Heart left ventricle (tissue), 16 donors: ENCODE data around the gene PPIP5K2. TPM values are rescaled to one million over a fixed set of nuclear protein-coding genes. Genes with fewer than 3 reads are reported as not detected.

Source experiments
- ATAC-seq, 4 donors: fragments of 200-7000 bp; cut with Tn5 transposase; one replicate each; pipeline ENCODE4 v1.9.1; 2020 to 2022; ENCODE audit warnings: moderate library complexity in 4 of 4, mild to moderate bottlenecking in 3 of 4, moderate number of reproducible peaks in 1 of 4
- DNase-seq, 5 donors: peaks; one replicate each; pipeline ENCODE4 v3.0.0-alpha.2; 2020
- H3K27ac ChIP-seq, 12 donors: fragments of 200-600 bp; sonication (generic) in 4 of 12; one replicate each; pipeline versions ENCODE4 v1.5.0 to v1.8.0; 2016 to 2022; ENCODE audit warnings: mild to moderate bottlenecking in 2 of 12
- H3K27me3 ChIP-seq, 9 donors: fragments of 200-600 bp; sonication (generic) in 2 of 9; one replicate each; pipeline versions ENCODE4 v1.5.1 to v1.8.0; 2016 to 2022; ENCODE audit warnings: mild to moderate bottlenecking in 3 of 9
- H3K36me3 ChIP-seq, 9 donors: fragments of 200-600 bp; sonication (generic) in 2 of 9; one replicate each; pipeline versions ENCODE4 v1.5.0 to v1.8.0; 2018 to 2022; ENCODE audit warnings: mild to moderate bottlenecking in 2 of 9
- H3K4me1 ChIP-seq, 12 donors: fragments of 200-600 bp; sonication (generic) in 4 of 12; one replicate each; pipeline versions ENCODE4 v1.5.0 to v1.8.0; 2016 to 2022; ENCODE audit warnings: mild to moderate bottlenecking in 3 of 12
- H3K4me3 ChIP-seq, 12 donors: fragments of 200-600 bp; sonication (generic) in 4 of 12; one replicate each; pipeline versions ENCODE4 v1.5.0 to v1.8.0; 2017 to 2022; ENCODE audit warnings: mild to moderate bottlenecking in 9 of 12, moderate library complexity in 4 of 12
- H3K9me3 ChIP-seq, 12 donors: fragments of 200-600 bp; sonication (generic) in 4 of 12; one replicate each; pipeline versions ENCODE4 v1.5.0 to v1.8.0; 2016 to 2022; ENCODE audit warnings: mild to moderate bottlenecking in 1 of 12
- POLR2A ChIP-seq, 2 donors: fragments of 450-650 bp; IDR thresholded peaks; one replicate each; pipeline ENCODE4 v1.6.1; 2017; ENCODE audit warnings: antibody characterized with exemption in 2 of 2, mild to moderate bottlenecking in 2 of 2, moderate library complexity in 2 of 2
- WGBS, 4 donors: extraction: QIAGEN DNeasy Blood & Tissue Kit in 2 of 4; methylation state at CpG; one replicate each; pipeline versions ENCODE4 v1.1.5 to v1.1.7; 2013 to 2018; 5-methylcytosine and 5-hydroxymethylcytosine counted together
- intact Hi-C, 10 donors: fragments of 100-400 bp; cut with DNase I; formaldehyde crosslinking; loops; one replicate each; pipeline versions ENCODE4 v1.11.1 to v1.14.2; 2022
- polyA plus RNA-seq, 2 donors: library from polyadenylated mRNA; stranded (reverse); fragments of 200-250 nt; gene quantifications; one replicate each; pipeline ENCODE4 v1.2.3, GENCODE V29; 2013
- total RNA-seq, 9 donors: library from RNA; depleted of rRNA in 2 of 9; stranded (reverse); fragments of >200 nt in 2 of 9; fragmentation: NEBNext Ultra II Directional in 3 of 9; extraction: Animal tissue kit (Norgen Biotek cat#: 25700) in 3 of 9; gene quantifications; one replicate each; pipeline versions ENCODE4 v1.1.0 to v1.2.4, GENCODE V29; 2016 to 2023
- TF ChIP-seq, protein P1 (sequence below), 12 donors: fragments of 200-600 bp; sonication (generic) in 4 of 12; IDR thresholded peaks; one replicate each; pipeline versions ENCODE4 v1.5.0 to v1.8.0; 2018 to 2022; ENCODE audit warnings: antibody characterized with exemption in 12 of 12, mild to moderate bottlenecking in 5 of 12
- donor health status: ischemic (EF 13 %, LVEDD 7.1; RV severe dilation, severe dysfunction).
- donor health status: healthy with polysubstance abuse.
- donor health status: DM: no; HTN: yes; CAD: no.
- donor health status: DM: no; HTN: no; CAD: no.
- donor health status: ischemic (EF 25% LVEDD 6.9; RV normal size, moderate dysfunction).
- donor health status: ischemic (EF 25% LVEDD 5.7; RV mildly dilated, moderate dysfunction).
- donor health status: healthy.
- donor health status: DM: yes; HTN: yes; CAD: no.
- donor health status: ischemic (EF 35%, LVEDD 5.7; RV mildly dilated, moderate dysfunction).
- donor health status: nonischemic (EF 11% LVEDD 7.7; RV severe dilation, severe dysfunction).
- donor health status: DM: yes; HTN: yes; CAD: no.
- donor health status: PGD.
- donor health status: ischemic (EF 29% LVEDD 5.4; RV normal size, mild dysfunction).
- donor health status: nonischemic (EF 23%, LVEDD 6.1; RV moderate dilation, normal function).

Gene PPIP5K2
- total and polyA plus RNA-seq, 11 donors: 16.6 to 59.8 (median 38.9) TPM

DNA sequence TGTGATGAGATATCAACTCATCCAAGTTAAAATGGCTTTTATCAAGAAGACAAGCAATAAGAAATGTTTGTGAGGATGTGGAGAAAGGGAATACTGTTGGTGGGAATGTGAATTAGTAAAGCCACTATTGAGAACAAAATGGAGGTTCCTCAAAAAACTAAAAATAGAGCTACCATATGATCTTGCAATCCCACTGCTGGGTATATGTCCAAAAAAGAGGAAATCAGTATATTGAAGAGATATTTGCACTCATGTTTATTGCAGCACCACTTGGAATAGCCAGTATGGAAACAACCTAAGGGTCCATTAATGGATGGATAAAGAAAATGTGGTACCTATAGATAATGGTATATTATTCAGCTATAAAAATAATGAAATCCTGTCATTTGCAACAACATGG, 25.1 kb downstream of the PPIP5K2 start:
- no peak overlapping the region for H3K4me3 ChIP-seq
- H3K36me3 ChIP-seq: peaks cover 0 to 41% (median 15%) of the 10 kb centered on the region in 9 donors
- TF ChIP-seq POLR2A (IDR thresholded peaks at IDR 0.05): no peak
- TF ChIP-seq, protein P1, sequence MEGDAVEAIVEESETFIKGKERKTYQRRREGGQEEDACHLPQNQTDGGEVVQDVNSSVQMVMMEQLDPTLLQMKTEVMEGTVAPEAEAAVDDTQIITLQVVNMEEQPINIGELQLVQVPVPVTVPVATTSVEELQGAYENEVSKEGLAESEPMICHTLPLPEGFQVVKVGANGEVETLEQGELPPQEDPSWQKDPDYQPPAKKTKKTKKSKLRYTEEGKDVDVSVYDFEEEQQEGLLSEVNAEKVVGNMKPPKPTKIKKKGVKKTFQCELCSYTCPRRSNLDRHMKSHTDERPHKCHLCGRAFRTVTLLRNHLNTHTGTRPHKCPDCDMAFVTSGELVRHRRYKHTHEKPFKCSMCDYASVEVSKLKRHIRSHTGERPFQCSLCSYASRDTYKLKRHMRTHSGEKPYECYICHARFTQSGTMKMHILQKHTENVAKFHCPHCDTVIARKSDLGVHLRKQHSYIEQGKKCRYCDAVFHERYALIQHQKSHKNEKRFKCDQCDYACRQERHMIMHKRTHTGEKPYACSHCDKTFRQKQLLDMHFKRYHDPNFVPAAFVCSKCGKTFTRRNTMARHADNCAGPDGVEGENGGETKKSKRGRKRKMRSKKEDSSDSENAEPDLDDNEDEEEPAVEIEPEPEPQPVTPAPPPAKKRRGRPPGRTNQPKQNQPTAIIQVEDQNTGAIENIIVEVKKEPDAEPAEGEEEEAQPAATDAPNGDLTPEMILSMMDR (IDR thresholded peaks at IDR 0.05): no peak
- no peaks in the 10 kb centered on the region for H3K9me3 ChIP-seq
- intact Hi-C loops: no loop called here
- no peaks in the 10 kb centered on the region for H3K27me3 ChIP-seq
- no peak for DNase-seq
- H3K4me1 ChIP-seq: no peaks in the 10 kb centered on the region
- ATAC-seq: no peak
- no peak overlapping the region for H3K27ac ChIP-seq

DNA sequence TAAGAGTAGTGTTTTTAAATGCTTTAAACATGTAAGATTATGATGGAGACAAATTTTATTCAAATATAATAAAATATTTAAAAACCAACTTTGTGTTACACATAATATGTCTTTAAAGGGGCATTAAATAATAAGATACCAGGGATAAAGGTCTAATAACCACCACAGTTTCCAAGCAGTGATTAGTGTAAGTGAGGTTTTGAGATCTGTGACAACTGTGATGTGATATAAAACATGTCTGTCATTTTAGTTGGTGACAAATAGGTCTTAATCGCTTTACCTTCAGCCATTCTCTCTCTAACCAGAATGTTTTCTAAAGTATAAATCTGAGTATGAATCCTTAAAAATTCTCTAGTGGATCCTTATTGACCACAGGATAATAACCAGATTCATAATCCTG, 28.1 kb downstream of the PPIP5K2 start:
- intact Hi-C loops: no loop called here
- Histone ChIP-seq H3K4me3 (no peak overlapping the region), H3K9me3 (no peaks in the 10 kb centered on the region), H3K27ac (no peak overlapping the region), H3K27me3 (no peaks in the 10 kb centered on the region), H3K4me1 (no peaks in the 10 kb centered on the region), H3K36me3 (peaks cover 0 to 62% (median 29%) of the 10 kb centered on the region in 9 donors)
- 56 to 63% (median 60%) methylated on average over 1 of the region's 1 CpG for WGBS, 4 donors
- TF ChIP-seq, protein P1 (IDR thresholded peaks at IDR 0.05): no peak
- TF ChIP-seq POLR2A (IDR thresholded peaks at IDR 0.05): no peak
- ATAC-seq: no peak
- no peak for DNase-seq

DNA sequence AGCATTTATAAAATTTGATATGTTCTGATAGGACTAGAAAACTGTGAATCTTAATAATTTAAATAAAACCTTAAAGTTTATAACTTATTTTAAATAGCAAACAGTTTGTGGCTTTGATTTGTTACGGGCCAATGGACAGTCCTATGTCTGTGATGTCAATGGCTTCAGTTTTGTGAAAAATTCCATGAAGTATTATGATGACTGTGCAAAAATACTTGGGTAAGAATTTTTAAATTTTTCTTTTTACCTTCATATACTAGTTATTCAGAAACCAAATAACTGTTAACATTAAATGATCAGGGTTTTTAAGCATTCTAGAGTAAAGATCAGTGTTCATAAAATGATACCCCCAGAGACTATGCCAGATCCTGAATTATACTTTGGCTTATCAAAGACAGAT, 31.1 kb downstream of the PPIP5K2 start:
- DNase-seq (no peak), ATAC-seq (no peak)
- peaks cover 0 to 92% (median 50%) of the 10 kb centered on the region in 9 donors for H3K36me3 ChIP-seq
- H3K27ac ChIP-seq: no peak overlapping the region
- H3K4me3 ChIP-seq: no peak overlapping the region
- TF ChIP-seq, protein P1 (IDR thresholded peaks at IDR 0.05): no peak
- TF ChIP-seq POLR2A (IDR thresholded peaks at IDR 0.05): no peak
- 97 to 100% (median 99%) methylated on average over 1 of the region's 1 CpG for WGBS, 4 donors
- intact Hi-C loops: no loop called here
- H3K27me3 ChIP-seq: no peaks in the 10 kb centered on the region
- H3K9me3 ChIP-seq: no peaks in the 10 kb centered on the region
- no peaks in the 10 kb centered on the region for H3K4me1 ChIP-seq

DNA sequence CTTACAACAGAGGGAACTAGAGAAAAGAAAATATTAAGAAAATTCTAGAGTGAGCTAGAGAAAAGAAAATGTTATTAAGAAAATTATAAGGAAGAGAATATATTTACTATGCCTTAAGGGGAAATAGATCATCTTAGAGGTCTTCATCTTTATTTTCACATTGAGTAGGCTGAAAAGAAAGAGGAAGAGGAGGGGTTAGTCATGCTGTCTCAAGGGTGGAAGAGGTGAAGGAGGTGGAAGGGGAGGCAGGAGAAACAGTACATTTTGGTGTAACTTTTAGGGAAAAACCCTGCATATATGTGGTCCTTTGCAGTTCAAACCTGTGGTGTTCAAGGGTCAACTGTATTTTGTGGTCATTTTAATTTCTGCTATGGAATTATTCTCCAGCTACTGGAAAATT, 46.6 kb downstream of the PPIP5K2 start:
- DNase-seq (no peak), ATAC-seq (no peak)
- no peak overlapping the region for H3K4me3 ChIP-seq
- no peaks in the 10 kb centered on the region for H3K9me3 ChIP-seq
- no peak overlapping the region for H3K27ac ChIP-seq
- H3K4me1 ChIP-seq: peaks cover 0 to 6% (median 0%) of the 10 kb centered on the region in 12 donors
- no peak for TF ChIP-seq POLR2A (IDR thresholded peaks at IDR 0.05)
- TF ChIP-seq, protein P1 (IDR thresholded peaks at IDR 0.05): no peak
- peaks cover 0 to 85% (median 53%) of the 10 kb centered on the region in 9 donors for H3K36me3 ChIP-seq
- no peaks in the 10 kb centered on the region for H3K27me3 ChIP-seq
- intact Hi-C loops: no loop called here
